HG03442 (cell line): ENCODE results near the gene PRTFDC1.
"Not testable (repeated sequence)": the region's sequence is repeated elsewhere in the genome, so short reads cannot be mapped to it uniquely, and the experiment has no call there.

ENCODE experiments used
- ATAC-seq: cut with Tn5 transposase; IDR thresholded peaks from one replicate; pipeline ENCODE4 v1.9.1; 2021; ENCODE audit warnings: mild to moderate bottlenecking, moderate library complexity; ENCODE audit not compliant: unreplicated experiment

PRTFDC1 gene

GRCh38 chr10:24966962-24967481, 14.6 kb upstream of the PRTFDC1 start:
- no peak for ATAC-seq

- ATAC-seq: no peak
Measured at GRCh38 chr10:24965051-24965450, 12.6 kb upstream of the PRTFDC1 start.

- no peak for ATAC-seq
Measured at GRCh38 chr10:24963521-24964041, 11.2 kb upstream of the PRTFDC1 start.

- ATAC-seq: no peak
Measured at GRCh38 chr10:24962995-24963394, 10.6 kb upstream of the PRTFDC1 start.

- no peak for ATAC-seq
Measured at GRCh38 chr10:24961582-24961981, 9.2 kb upstream of the PRTFDC1 start.

- no peak for ATAC-seq
Measured at GRCh38 chr10:24959382-24959730, 7.0 kb upstream of the PRTFDC1 start.

- ATAC-seq: no peak
Measured at GRCh38 chr10:24958721-24959381, 6.4 kb upstream of the PRTFDC1 start.

- no peak for ATAC-seq
Measured at GRCh38 chr10:24958091-24958720, 5.8 kb upstream of the PRTFDC1 start.

- ATAC-seq: not testable (repeated sequence)
Measured at GRCh38 chr10:24957624-24958051, 5.2 kb upstream of the PRTFDC1 start.

- ATAC-seq: no peak
Measured at GRCh38 chr10:24953675-24954074, 1.3 kb upstream of the PRTFDC1 start.

GRCh38 chr10:24952707-24953645, 570 bp upstream of the PRTFDC1 start:
- peak; percentile 77 for ATAC-seq

- no peak for ATAC-seq
Measured at GRCh38 chr10:24951201-24952142, 934 bp downstream of the PRTFDC1 start.

GRCh38 chr10:24950439-24950838, 2.0 kb downstream of the PRTFDC1 start:
- ATAC-seq: no peak

- ATAC-seq: no peak
Measured at GRCh38 chr10:24949616-24950015, 2.8 kb downstream of the PRTFDC1 start.

GRCh38 chr10:24947304-24948097, 4.9 kb downstream of the PRTFDC1 start:
- peak; percentile 81 for ATAC-seq

GRCh38 chr10:24944512-24945255, 7.7 kb downstream of the PRTFDC1 start:
- ATAC-seq: no peak

- no peak for ATAC-seq
Measured at GRCh38 chr10:24938525-24938924, 13.9 kb downstream of the PRTFDC1 start.

- ATAC-seq: no peak
Measured at GRCh38 chr10:24938076-24938475, 14.3 kb downstream of the PRTFDC1 start.
